ENCODE results near the gene FAM227B.

Gene FAM227B

GRCh38 chr15:49428409-49429095, 192.1 kb downstream of the FAM227B start:
- no peak for DNase-seq (ENCODE audit: insufficient read length, low spot score)

GRCh38 chr15:49427372-49427771, 193.2 kb downstream of the FAM227B start:
- TF ChIP-seq POLR2AphosphoS5 (IDR thresholded peaks at IDR 0.05; ENCODE audit: low read depth, low read length) (no peak), TAF1 (IDR thresholded peaks at IDR 0.05; ENCODE audit: low read depth, low read length) (no peak), PAX5 (IDR thresholded peaks at IDR 0.05; ENCODE audit: insufficient read depth, low read length, severe bottlenecking) (no peak), POLR2A (IDR thresholded peaks at IDR 0.05; ENCODE audit: low read depth, low read length) (no peak), POU2F2 (IDR thresholded peaks at IDR 0.05; ENCODE audit: low read depth, low read length) (no peak), SPI1 (IDR thresholded peaks at IDR 0.05; ENCODE audit: low read depth, low read length) (no peak)
- FAIRE-seq (no peak), DNase-seq (ENCODE audit: insufficient read length, low spot score) (no peak)

More at GRCh38 chr15:49428409-49429095, 192.1 kb downstream of the FAM227B start:
- TF ChIP-seq POU2F2 (IDR thresholded peaks at IDR 0.05; ENCODE audit: low read depth, low read length) (no peak), POLR2A (IDR thresholded peaks at IDR 0.05; ENCODE audit: low read depth, low read length) (no peak), TAF1 (IDR thresholded peaks at IDR 0.05; ENCODE audit: low read depth, low read length) (no peak), POLR2AphosphoS5 (IDR thresholded peaks at IDR 0.05; ENCODE audit: low read depth, low read length) (no peak), SPI1 (IDR thresholded peaks at IDR 0.05; ENCODE audit: low read depth, low read length) (no peak), PAX5 (IDR thresholded peaks at IDR 0.05; ENCODE audit: insufficient read depth, low read length, severe bottlenecking) (no peak)
- no peak for FAIRE-seq

- no peak for TF ChIP-seq PAX5 (IDR thresholded peaks at IDR 0.05; ENCODE audit: insufficient read depth, low read length, severe bottlenecking)
- TF ChIP-seq POU2F2 (IDR thresholded peaks at IDR 0.05; ENCODE audit: low read depth, low read length): no peak
- no peak for TF ChIP-seq TAF1 (IDR thresholded peaks at IDR 0.05; ENCODE audit: low read depth, low read length)
- no peak for TF ChIP-seq SPI1 (IDR thresholded peaks at IDR 0.05; ENCODE audit: low read depth, low read length)
- no peak for TF ChIP-seq POLR2AphosphoS5 (IDR thresholded peaks at IDR 0.05; ENCODE audit: low read depth, low read length)
- TF ChIP-seq POLR2A (IDR thresholded peaks at IDR 0.05; ENCODE audit: low read depth, low read length): no peak
- DNase-seq (ENCODE audit: insufficient read length, low spot score) (no peak), FAIRE-seq (no peak)
These were observed 195.7 kb downstream of the FAM227B start for GRCh38 chr15:49424954-49425353.

GRCh38 chr15:49423901-49424550, 196.6 kb downstream of the FAM227B start:
- no peak for TF ChIP-seq POU2F2 (IDR thresholded peaks at IDR 0.05; ENCODE audit: low read depth, low read length)
- TF ChIP-seq POLR2AphosphoS5 (IDR thresholded peaks at IDR 0.05; ENCODE audit: low read depth, low read length): no peak
- TF ChIP-seq POLR2A (IDR thresholded peaks at IDR 0.05; ENCODE audit: low read depth, low read length): no peak
- TF ChIP-seq PAX5 (IDR thresholded peaks at IDR 0.05; ENCODE audit: insufficient read depth, low read length, severe bottlenecking): no peak
- TF ChIP-seq TAF1 (IDR thresholded peaks at IDR 0.05; ENCODE audit: low read depth, low read length): no peak
- TF ChIP-seq SPI1 (IDR thresholded peaks at IDR 0.05; ENCODE audit: low read depth, low read length): no peak
- FAIRE-seq: no peak
- DNase-seq (ENCODE audit: insufficient read length, low spot score): no peak

- DNase-seq (ENCODE audit: insufficient read length, low spot score) (no peak), FAIRE-seq (no peak)
- no peak for TF ChIP-seq POU2F2 (IDR thresholded peaks at IDR 0.05; ENCODE audit: low read depth, low read length)
- no peak for TF ChIP-seq SPI1 (IDR thresholded peaks at IDR 0.05; ENCODE audit: low read depth, low read length)
- no peak for TF ChIP-seq TAF1 (IDR thresholded peaks at IDR 0.05; ENCODE audit: low read depth, low read length)
- TF ChIP-seq POLR2AphosphoS5 (IDR thresholded peaks at IDR 0.05; ENCODE audit: low read depth, low read length): no peak
- no peak for TF ChIP-seq POLR2A (IDR thresholded peaks at IDR 0.05; ENCODE audit: low read depth, low read length)
- TF ChIP-seq PAX5 (IDR thresholded peaks at IDR 0.05; ENCODE audit: insufficient read depth, low read length, severe bottlenecking): no peak
These were observed 197.6 kb downstream of the FAM227B start, which contains the start of gene FGF7 for GRCh38 chr15:49423021-49423420. Gene FGF7, plus strand, starts transcription at chr15:49423242. Its CDS starts 1,056 bp downstream, at chr15:49424298.

GRCh38 chr15:49421991-49422390, 198.6 kb downstream of the FAM227B start:
- FAIRE-seq (no peak), DNase-seq (ENCODE audit: insufficient read length, low spot score) (no peak)
- TF ChIP-seq PAX5 (IDR thresholded peaks at IDR 0.05; ENCODE audit: insufficient read depth, low read length, severe bottlenecking): no peak
- TF ChIP-seq POU2F2 (IDR thresholded peaks at IDR 0.05; ENCODE audit: low read depth, low read length): no peak
- TF ChIP-seq POLR2AphosphoS5 (IDR thresholded peaks at IDR 0.05; ENCODE audit: low read depth, low read length): no peak
- no peak for TF ChIP-seq POLR2A (IDR thresholded peaks at IDR 0.05; ENCODE audit: low read depth, low read length)
- no peak for TF ChIP-seq SPI1 (IDR thresholded peaks at IDR 0.05; ENCODE audit: low read depth, low read length)
- TF ChIP-seq TAF1 (IDR thresholded peaks at IDR 0.05; ENCODE audit: low read depth, low read length): no peak

GRCh38 chr15:49418811-49419210, 201.8 kb downstream of the FAM227B start:
- no peak for DNase-seq (ENCODE audit: insufficient read length, low spot score)
- FAIRE-seq: no peak
- TF ChIP-seq POU2F2 (IDR thresholded peaks at IDR 0.05; ENCODE audit: low read depth, low read length): no peak
- TF ChIP-seq POLR2AphosphoS5 (IDR thresholded peaks at IDR 0.05; ENCODE audit: low read depth, low read length): no peak
- no peak for TF ChIP-seq TAF1 (IDR thresholded peaks at IDR 0.05; ENCODE audit: low read depth, low read length)
- TF ChIP-seq PAX5 (IDR thresholded peaks at IDR 0.05; ENCODE audit: insufficient read depth, low read length, severe bottlenecking): no peak
- no peak for TF ChIP-seq POLR2A (IDR thresholded peaks at IDR 0.05; ENCODE audit: low read depth, low read length)
- no peak for TF ChIP-seq SPI1 (IDR thresholded peaks at IDR 0.05; ENCODE audit: low read depth, low read length)

GRCh38 chr15:49415638-49416037, 205.0 kb downstream of the FAM227B start:
- no peak for FAIRE-seq
- DNase-seq (ENCODE audit: insufficient read length, low spot score): no peak

GRCh38 chr15:49415149-49415548, 205.5 kb downstream of the FAM227B start:
- FAIRE-seq (no peak), DNase-seq (ENCODE audit: insufficient read length, low spot score) (no peak)
- no peak for TF ChIP-seq PAX5 (IDR thresholded peaks at IDR 0.05; ENCODE audit: insufficient read depth, low read length, severe bottlenecking)
- TF ChIP-seq SPI1 (IDR thresholded peaks at IDR 0.05; ENCODE audit: low read depth, low read length): no peak
- TF ChIP-seq POLR2AphosphoS5 (IDR thresholded peaks at IDR 0.05; ENCODE audit: low read depth, low read length): no peak
- TF ChIP-seq TAF1 (IDR thresholded peaks at IDR 0.05; ENCODE audit: low read depth, low read length): no peak
- TF ChIP-seq POLR2A (IDR thresholded peaks at IDR 0.05; ENCODE audit: low read depth, low read length): no peak
- TF ChIP-seq POU2F2 (IDR thresholded peaks at IDR 0.05; ENCODE audit: low read depth, low read length): no peak

More at GRCh38 chr15:49415638-49416037, 205.0 kb downstream of the FAM227B start:
- TF ChIP-seq SPI1 (IDR thresholded peaks at IDR 0.05; ENCODE audit: low read depth, low read length) (no peak), POLR2A (IDR thresholded peaks at IDR 0.05; ENCODE audit: low read depth, low read length) (no peak), TAF1 (IDR thresholded peaks at IDR 0.05; ENCODE audit: low read depth, low read length) (no peak), PAX5 (IDR thresholded peaks at IDR 0.05; ENCODE audit: insufficient read depth, low read length, severe bottlenecking) (no peak), POLR2AphosphoS5 (IDR thresholded peaks at IDR 0.05; ENCODE audit: low read depth, low read length) (no peak), POU2F2 (IDR thresholded peaks at IDR 0.05; ENCODE audit: low read depth, low read length) (no peak)

Data from GM12891 (cell line).